Placental pericyte (primary cell): ENCODE results near the gene CDH10. TPM values are rescaled to one million over a fixed set of nuclear protein-coding genes. Genes with fewer than 3 reads are reported as not detected.

Source experiments
- small RNA-seq: library from RNA; depleted of rRNA; stranded (forward); fragments of <200 nt; gene quantifications from one replicate; pipeline ENCODE3, GENCODE V24; 2012; ENCODE audit warnings: low replicate concordance
- total RNA-seq: library from RNA; depleted of rRNA; stranded (reverse); fragments of >200 nt; gene quantifications from 2 replicates; pipeline ENCODE4 v1.2.3, GENCODE V29; 2012

CDH10 gene
- total RNA-seq: 0.29 TPM in 1 of 2 replicates, not detected in the other

GRCh38 chr5:24644761-24645160, at the start of gene CDH10:
TSS of gene CDH10 (minus strand) at chr5:24644978. CDS start at chr5:24593490, 51,488 bp downstream.

Small RNA genes within 50 kb of the gene (small RNA-seq; reads per million reads assigned to genes)
- gene AC091885.1: not detected
- not detected for gene RF00017
